ENCODE measurements around the gene RABL6.
"Not testable (repeated sequence)": the region's sequence is repeated elsewhere in the genome, so short reads cannot be mapped to it uniquely, and the experiment has no call there.

The RABL6 gene

GRCh38 chr9:136861874-136862457 lies 54.2 kb downstream of the RABL6 start:
- H3K4me3 ChIP-seq (ENCODE audit: low read length), result no peak overlapping the region
- no peak for DNase-seq (ENCODE audit: low read depth)
- TF ChIP-seq, protein P1, sequence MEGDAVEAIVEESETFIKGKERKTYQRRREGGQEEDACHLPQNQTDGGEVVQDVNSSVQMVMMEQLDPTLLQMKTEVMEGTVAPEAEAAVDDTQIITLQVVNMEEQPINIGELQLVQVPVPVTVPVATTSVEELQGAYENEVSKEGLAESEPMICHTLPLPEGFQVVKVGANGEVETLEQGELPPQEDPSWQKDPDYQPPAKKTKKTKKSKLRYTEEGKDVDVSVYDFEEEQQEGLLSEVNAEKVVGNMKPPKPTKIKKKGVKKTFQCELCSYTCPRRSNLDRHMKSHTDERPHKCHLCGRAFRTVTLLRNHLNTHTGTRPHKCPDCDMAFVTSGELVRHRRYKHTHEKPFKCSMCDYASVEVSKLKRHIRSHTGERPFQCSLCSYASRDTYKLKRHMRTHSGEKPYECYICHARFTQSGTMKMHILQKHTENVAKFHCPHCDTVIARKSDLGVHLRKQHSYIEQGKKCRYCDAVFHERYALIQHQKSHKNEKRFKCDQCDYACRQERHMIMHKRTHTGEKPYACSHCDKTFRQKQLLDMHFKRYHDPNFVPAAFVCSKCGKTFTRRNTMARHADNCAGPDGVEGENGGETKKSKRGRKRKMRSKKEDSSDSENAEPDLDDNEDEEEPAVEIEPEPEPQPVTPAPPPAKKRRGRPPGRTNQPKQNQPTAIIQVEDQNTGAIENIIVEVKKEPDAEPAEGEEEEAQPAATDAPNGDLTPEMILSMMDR (conservative IDR thresholded peaks at IDR 0.05; ENCODE audit: low read length), result no peak

DNA sequence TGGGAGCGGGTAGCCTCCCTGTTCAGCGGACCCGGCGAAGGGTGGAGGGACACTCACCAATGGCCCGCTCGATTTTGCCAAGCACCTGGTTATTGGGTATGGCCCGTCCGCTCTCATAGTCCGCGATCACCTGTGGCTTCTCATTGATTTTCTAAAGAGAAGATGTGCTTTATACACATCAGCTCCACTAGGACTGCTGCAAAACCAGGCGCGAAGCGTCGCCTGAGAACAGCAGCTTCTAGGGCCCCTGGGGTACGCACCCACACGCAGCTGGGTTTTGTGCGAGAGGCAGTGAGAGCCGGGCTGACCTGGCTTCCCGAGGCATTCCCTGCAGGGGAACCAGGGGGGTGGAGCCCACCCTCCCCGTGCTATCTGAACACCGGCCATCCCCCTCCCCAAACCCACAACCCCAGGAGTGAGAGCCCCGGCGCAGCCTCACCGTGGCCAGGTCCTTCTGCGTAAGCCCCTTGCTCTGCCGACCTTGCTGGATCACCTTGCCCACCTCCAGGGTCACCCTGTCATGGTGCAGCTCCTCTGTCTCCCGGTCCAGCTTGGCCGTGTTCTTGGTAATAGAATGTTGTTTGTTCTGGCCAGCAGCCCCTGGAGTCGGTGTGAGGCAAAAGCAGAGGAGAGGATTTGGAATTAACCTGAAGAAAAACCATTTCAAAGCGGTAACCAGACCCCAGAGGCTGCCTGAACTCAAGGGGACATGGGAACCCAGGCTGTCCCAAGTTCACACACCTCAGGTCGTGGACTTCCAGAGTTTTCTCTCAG lies 55.3 kb downstream of the RABL6 start:
- TF ChIP-seq, protein P1 (conservative IDR thresholded peaks at IDR 0.05; ENCODE audit: low read length), result no peak
- no peak for DNase-seq (ENCODE audit: low read depth)
- no peak overlapping the region for H3K4me3 ChIP-seq (ENCODE audit: low read length)

- no peak overlapping the region for H3K4me3 ChIP-seq (ENCODE audit: low read length)
- TF ChIP-seq, protein P1 (conservative IDR thresholded peaks at IDR 0.05; ENCODE audit: low read length), result no peak
- DNase-seq (ENCODE audit: low read depth), result no peak
Observed at GRCh38 chr9:136863623-136864273, 56.0 kb downstream of the RABL6 start.

- no peak for DNase-seq (ENCODE audit: low read depth)
- H3K4me3 ChIP-seq (ENCODE audit: low read length), result peak overlapping the region; percentile 79
- TF ChIP-seq, protein P1 (conservative IDR thresholded peaks at IDR 0.05; ENCODE audit: low read length), result no peak
Observed at GRCh38 chr9:136865041-136865767, 57.5 kb downstream of the RABL6 start.

GRCh38 chr9:136865768-136866103 lies 58.0 kb downstream of the RABL6 start:
- DNase-seq (ENCODE audit: low read depth), result no peak
- peak overlapping the region; percentile 79 for H3K4me3 ChIP-seq (ENCODE audit: low read length)
- TF ChIP-seq, protein P1 (conservative IDR thresholded peaks at IDR 0.05; ENCODE audit: low read length), result no peak

GRCh38 chr9:136866898-136867421 lies 59.2 kb downstream of the RABL6 start:
- DNase-seq (ENCODE audit: low read depth), result not testable (repeated sequence)
- H3K4me3 ChIP-seq (ENCODE audit: low read length), result peak overlapping the region; percentile 79

GRCh38 chr9:136867480-136867879 lies 59.7 kb downstream of the RABL6 start:
- no peak overlapping the region for H3K4me3 ChIP-seq (ENCODE audit: low read length)
- DNase-seq (ENCODE audit: low read depth), result no peak
- TF ChIP-seq, protein P1 (conservative IDR thresholded peaks at IDR 0.05; ENCODE audit: low read length), result no peak

All from AG10803 (cell line).